Measurements from ENCODE around the gene CHML.
"Not testable (repeated sequence)": the region's sequence is repeated elsewhere in the genome, so short reads cannot be mapped to it uniquely, and the experiment has no call there.

Gene CHML

GRCh38 chr1:241640149-241640866 lies at the start of gene CHML, which contains the start of gene OPN3:
Gene CHML (minus strand): TSS chr1:241640369. CDS start chr1:241635766, 4,603 bp downstream.
Gene OPN3 (minus strand): TSS chr1:241640369. CDS start chr1:241640254, 115 bp downstream.
- H3K4me1 ChIP-seq: peaks cover 42 to 52% (median 46%) of the 10 kb centered on the region in 10 experiments

GRCh38 chr1:241688940-241689368 lies 48.8 kb upstream of the CHML start:
- no peak overlapping the region for H3K9ac ChIP-seq
- no peak overlapping the region for H3K4me3 ChIP-seq
- H3K4me1 ChIP-seq: peaks cover 0 to 7% (median 0%) of the 10 kb centered on the region in 10 experiments; a peak in 2 of 20 replicates
- H3K4me2 ChIP-seq: peak overlapping the region in 2 of 11 experiments; percentile 1 to 10; a peak in 2 of 22 replicates
- H3K36me3 ChIP-seq: no peaks in the 10 kb centered on the region
- no peaks in the 10 kb centered on the region for H4K20me1 ChIP-seq
- H3K27ac ChIP-seq: no peak overlapping the region
- H3K27me3 ChIP-seq: no peaks in the 10 kb centered on the region
- no peak for TF ChIP-seq Cebpa-rat (IDR thresholded peaks at IDR 0.05)
- H3K9me3 ChIP-seq (replicated peaks in 1 of 11): no peaks in the 10 kb centered on the region

More at GRCh38 chr1:241640149-241640866, at the start of gene CHML, which contains the start of gene OPN3:
- H3K4me3 ChIP-seq: peak within 1 kb of the TSS; percentile 81 to 96 (median 94)
- peaks cover 4 to 19% (median 11%) of the 10 kb centered on the region in 11 experiments; a peak in 16 of 22 replicates for H3K9me3 ChIP-seq (replicated peaks in 1 of 11)
- no peak for TF ChIP-seq Cebpa-rat (IDR thresholded peaks at IDR 0.05)
- H4K20me1 ChIP-seq: peaks cover 0 to 22% (median 12%) of the 10 kb centered on the region in 11 experiments; a peak in 11 of 22 replicates
- H3K4me2 ChIP-seq: peak within 1 kb of the TSS; percentile 79 to 98 (median 89)
- H3K36me3 ChIP-seq: peaks cover 0 to 22% (median 12%) of the 10 kb centered on the region in 11 experiments; a peak in 17 of 22 replicates
- no peaks in the 10 kb centered on the region for H3K27me3 ChIP-seq
- H3K9ac ChIP-seq: peak within 1 kb of the TSS; percentile 90 to 97 (median 95)
- peak within 1 kb of the TSS; percentile 83 to 96 (median 93) for H3K27ac ChIP-seq

GRCh38 chr1:241684108-241684507 lies 43.9 kb upstream of the CHML start:
- no peak overlapping the region for H3K9ac ChIP-seq
- H3K36me3 ChIP-seq: no peaks in the 10 kb centered on the region
- no peak for TF ChIP-seq Cebpa-rat (IDR thresholded peaks at IDR 0.05)
- no peak overlapping the region for H3K27ac ChIP-seq
- H3K4me2 ChIP-seq: no peak overlapping the region
- no peak overlapping the region for H3K4me3 ChIP-seq
- H4K20me1 ChIP-seq: no peaks in the 10 kb centered on the region
- H3K27me3 ChIP-seq: no peaks in the 10 kb centered on the region
- peaks cover 0 to 11% (median 0%) of the 10 kb centered on the region in 10 experiments; a peak in 3 of 20 replicates for H3K4me1 ChIP-seq
- H3K9me3 ChIP-seq (replicated peaks in 1 of 11): no peaks in the 10 kb centered on the region

- Histone ChIP-seq H3K27ac (no peak overlapping the region), H3K36me3 (no peaks in the 10 kb centered on the region), H3K4me1 (peaks cover 0 to 5% (median 0%) of the 10 kb centered on the region in 10 experiments; a peak in 1 of 20 replicates), H3K4me3 (no peak overlapping the region), H4K20me1 (no peaks in the 10 kb centered on the region), H3K27me3 (no peaks in the 10 kb centered on the region), H3K4me2 (no peak overlapping the region), H3K9me3 (replicated peaks in 1 of 11) (no peaks in the 10 kb centered on the region), H3K9ac (no peak overlapping the region)
- TF ChIP-seq Cebpa-rat (IDR thresholded peaks at IDR 0.05): no peak
Measured at GRCh38 chr1:241682921-241683320, 42.8 kb upstream of the CHML start.

GRCh38 chr1:241681861-241682448 lies 41.8 kb upstream of the CHML start:
- H3K27ac ChIP-seq; H3K27me3 ChIP-seq; H4K20me1 ChIP-seq; H3K4me2 ChIP-seq; H3K9me3 ChIP-seq (replicated peaks in 1 of 11); H3K4me3 ChIP-seq; H3K36me3 ChIP-seq; H3K9ac ChIP-seq; H3K4me1 ChIP-seq: not testable (repeated sequence)

- no peaks in the 10 kb centered on the region for H3K9me3 ChIP-seq (replicated peaks in 1 of 11)
- no peak overlapping the region for H3K4me3 ChIP-seq
- no peak for TF ChIP-seq Cebpa-rat (IDR thresholded peaks at IDR 0.05)
- no peaks in the 10 kb centered on the region for H3K27me3 ChIP-seq
- peaks cover 0 to 5% (median 0%) of the 10 kb centered on the region in 10 experiments; a peak in 3 of 20 replicates for H3K4me1 ChIP-seq
- H3K4me2 ChIP-seq: no peak overlapping the region; a peak in 1 of 22 replicates
- no peak overlapping the region for H3K27ac ChIP-seq
- H3K9ac ChIP-seq: no peak overlapping the region
- H3K36me3 ChIP-seq: no peaks in the 10 kb centered on the region
- no peaks in the 10 kb centered on the region for H4K20me1 ChIP-seq
Measured at GRCh38 chr1:241679961-241680360, 39.8 kb upstream of the CHML start.

GRCh38 chr1:241679404-241679803 lies 39.2 kb upstream of the CHML start:
- TF ChIP-seq Cebpa-rat (IDR thresholded peaks at IDR 0.05): no peak
- Histone ChIP-seq H3K9me3 (replicated peaks in 1 of 11) (no peaks in the 10 kb centered on the region), H4K20me1 (no peaks in the 10 kb centered on the region), H3K4me1 (peaks cover 0 to 5% (median 0%) of the 10 kb centered on the region in 10 experiments; a peak in 3 of 20 replicates), H3K36me3 (no peaks in the 10 kb centered on the region), H3K9ac (no peak overlapping the region), H3K27me3 (no peaks in the 10 kb centered on the region), H3K27ac (no peak overlapping the region), H3K4me3 (no peak overlapping the region), H3K4me2 (no peak overlapping the region)

GRCh38 chr1:241678536-241678935 lies 38.4 kb upstream of the CHML start:
- Histone ChIP-seq H3K27ac (no peak overlapping the region), H3K36me3 (no peaks in the 10 kb centered on the region), H3K9ac (no peak overlapping the region), H3K4me2 (no peak overlapping the region), H3K27me3 (no peaks in the 10 kb centered on the region), H3K4me1 (peaks cover 0 to 5% (median 0%) of the 10 kb centered on the region in 10 experiments; a peak in 3 of 20 replicates), H4K20me1 (no peaks in the 10 kb centered on the region), H3K9me3 (replicated peaks in 1 of 11) (no peaks in the 10 kb centered on the region), H3K4me3 (no peak overlapping the region)
- no peak for TF ChIP-seq Cebpa-rat (IDR thresholded peaks at IDR 0.05)

- Histone ChIP-seq H3K9me3 (replicated peaks in 1 of 11) (no peaks in the 10 kb centered on the region), H4K20me1 (no peaks in the 10 kb centered on the region), H3K27me3 (no peaks in the 10 kb centered on the region), H3K27ac (no peak overlapping the region), H3K4me1 (peaks cover 0 to 5% (median 0%) of the 10 kb centered on the region in 10 experiments; a peak in 3 of 20 replicates), H3K36me3 (no peaks in the 10 kb centered on the region), H3K9ac (no peak overlapping the region), H3K4me2 (no peak overlapping the region; a peak in 2 of 22 replicates), H3K4me3 (no peak overlapping the region)
- no peak for TF ChIP-seq Cebpa-rat (IDR thresholded peaks at IDR 0.05)
Measured at GRCh38 chr1:241677201-241677600, 37.0 kb upstream of the CHML start.

Data from BLaER1 treated with 17β-estradiol and CSF1 and Interleukin-3, amounts not matched to agents 10 nM and 100 nM (cell line).